ENCODE results near the gene VPS4A. TPM values are rescaled to one million over a fixed set of nuclear protein-coding genes. Genes with fewer than 3 reads are reported as not detected.

VPS4A gene
- total RNA-seq, 1 donor from 2014 or later, result 38.9 TPM

- no peaks in the 10 kb centered on the region for H3K36me3 Mint-ChIP-seq (ENCODE audit: unreplicated experiment)
These were observed 52.1 kb downstream of the VPS4A start for GRCh38 chr16:69363281-69363717.

GRCh38 chr16:69364088-69364487 is 52.9 kb downstream of the VPS4A start:
- Mint-ChIP-seq H3K4me3 (ENCODE audit: unreplicated experiment) (no peak overlapping the region), H3K9me3 (ENCODE audit: unreplicated experiment) (no peaks in the 10 kb centered on the region), H3K36me3 (ENCODE audit: unreplicated experiment) (no peaks in the 10 kb centered on the region), H3K4me1 (ENCODE audit: low read depth, unreplicated experiment) (no peaks in the 10 kb centered on the region), H3K27me3 (ENCODE audit: unreplicated experiment) (peaks cover 3% of the 10 kb centered on the region), H3K27ac (ENCODE audit: unreplicated experiment) (no peak overlapping the region)
- no peak for DNase-seq
- TF ChIP-seq CTCF (IDR thresholded peaks at IDR 0.05; ENCODE audit: partially characterized antibody, unreplicated experiment), result no peak

More at GRCh38 chr16:69363281-69363717, 52.1 kb downstream of the VPS4A start:
- TF ChIP-seq CTCF (IDR thresholded peaks at IDR 0.05; ENCODE audit: partially characterized antibody, unreplicated experiment), result no peak
- Mint-ChIP-seq H3K27ac (ENCODE audit: unreplicated experiment) (no peak overlapping the region), H3K4me3 (ENCODE audit: unreplicated experiment) (no peak overlapping the region), H3K27me3 (ENCODE audit: unreplicated experiment) (peaks cover 3% of the 10 kb centered on the region), H3K9me3 (ENCODE audit: unreplicated experiment) (no peaks in the 10 kb centered on the region), H3K4me1 (ENCODE audit: low read depth, unreplicated experiment) (no peaks in the 10 kb centered on the region)
- no peak for DNase-seq

- DNase-seq, result no peak
- Mint-ChIP-seq H3K27me3 (ENCODE audit: unreplicated experiment) (peaks cover 3% of the 10 kb centered on the region), H3K36me3 (ENCODE audit: unreplicated experiment) (no peaks in the 10 kb centered on the region), H3K27ac (ENCODE audit: unreplicated experiment) (no peak overlapping the region), H3K9me3 (ENCODE audit: unreplicated experiment) (no peaks in the 10 kb centered on the region), H3K4me1 (ENCODE audit: low read depth, unreplicated experiment) (no peaks in the 10 kb centered on the region), H3K4me3 (ENCODE audit: unreplicated experiment) (no peak overlapping the region)
- TF ChIP-seq CTCF (IDR thresholded peaks at IDR 0.05; ENCODE audit: partially characterized antibody, unreplicated experiment), result no peak
These were observed 54.8 kb downstream of the VPS4A start for GRCh38 chr16:69365901-69366300.

- Mint-ChIP-seq H3K4me3 (ENCODE audit: unreplicated experiment) (no peak overlapping the region), H3K9me3 (ENCODE audit: unreplicated experiment) (no peaks in the 10 kb centered on the region)
- DNase-seq, result no peak
These were observed 55.3 kb downstream of the VPS4A start for GRCh38 chr16:69366431-69366830.

GRCh38 chr16:69367980-69368379 is 56.8 kb downstream of the VPS4A start:
- no peaks in the 10 kb centered on the region for H3K27me3 Mint-ChIP-seq (ENCODE audit: unreplicated experiment)
- no peak for TF ChIP-seq CTCF (IDR thresholded peaks at IDR 0.05; ENCODE audit: partially characterized antibody, unreplicated experiment)
- H3K4me3 Mint-ChIP-seq (ENCODE audit: unreplicated experiment), result no peak overlapping the region
- H3K27ac Mint-ChIP-seq (ENCODE audit: unreplicated experiment), result no peak overlapping the region
- H3K36me3 Mint-ChIP-seq (ENCODE audit: unreplicated experiment), result no peaks in the 10 kb centered on the region
- H3K4me1 Mint-ChIP-seq (ENCODE audit: low read depth, unreplicated experiment), result no peaks in the 10 kb centered on the region
- H3K9me3 Mint-ChIP-seq (ENCODE audit: unreplicated experiment), result no peaks in the 10 kb centered on the region
- DNase-seq, result no peak

More at GRCh38 chr16:69366431-69366830, 55.3 kb downstream of the VPS4A start:
- no peaks in the 10 kb centered on the region for H3K36me3 Mint-ChIP-seq (ENCODE audit: unreplicated experiment)
- H3K27me3 Mint-ChIP-seq (ENCODE audit: unreplicated experiment), result peaks cover 3% of the 10 kb centered on the region
- no peaks in the 10 kb centered on the region for H3K4me1 Mint-ChIP-seq (ENCODE audit: low read depth, unreplicated experiment)
- H3K27ac Mint-ChIP-seq (ENCODE audit: unreplicated experiment), result no peak overlapping the region
- no peak for TF ChIP-seq CTCF (IDR thresholded peaks at IDR 0.05; ENCODE audit: partially characterized antibody, unreplicated experiment)

Data from glutamatergic neuron (in vitro differentiated cells).